HepG2 (cell line): ENCODE data around the gene DCUN1D2. TPM values are rescaled to one million over a fixed set of nuclear protein-coding genes. Genes with fewer than 3 reads are reported as not detected.

Experiments
- ATAC-seq: fragments of 200-7000 bp; cut with Tn5 transposase; 3 replicates; pipeline ENCODE4 v1.9.1; 2020; ENCODE audit warnings: mild to moderate bottlenecking, moderate library complexity
- BruUV-seq: library from RNA; stranded (reverse); fragments of 400-500 nt; replicated peaks from 2 replicates; lab custom pipeline; 2021; lab: Mats Ljungman, UMichigan
- CTCF ChIA-PET: fragments of 300-600 bp; formaldehyde crosslinking; extraction: SDS; loops from one replicate; lab custom pipeline; 2021; ENCODE audit warnings: low total read pairs, inconsistent platforms, low intra/inter-chr PET ratio; lab: Yijun Ruan, JAX
- POLR2A ChIA-PET: fragments of 350-600 bp; sonication (Branson Sonifier 250); formaldehyde crosslinking; loops from one replicate; lab custom pipeline; 2020; ENCODE audit warnings: antibody characterized with exemption, inconsistent platforms; lab: Yijun Ruan, JAX
- DNase-seq: peaks from one replicate; pipeline ENCODE4 v3.0.0-alpha.2; 2015; ENCODE audit warnings: low spot score
- FAIRE-seq: peaks from 3 replicates; lab custom pipeline; 2011; peaks lifted over from hg19 to GRCh38; lab: Jason Lieb, UNC
- H2AFZ ChIP-seq: one replicate; pipeline ENCODE4 v1.6.1; 2011; ENCODE audit warnings: low read length, inconsistent platforms
- H3K27ac ChIP-seq: fragments of 300-600 bp; 3 replicates; pipeline ENCODE4 v1.8.0; 2011; ENCODE audit warnings: mixed run types, mild to moderate bottlenecking, mixed read lengths, low read length, inconsistent platforms; ENCODE audit not compliant: insufficient read depth; ENCODE audit errors: extremely low read length
- H3K27me3 ChIP-seq, 2 experiments: fragments of 200-600 bp in 1 of 2; 2 replicates in 1 of 2; 3 replicates in 1 of 2; pipeline versions ENCODE4 v1.6.0 to v1.8.0; 2011; ENCODE audit warnings: low read length in 2 of 2, mild to moderate bottlenecking in 2 of 2, moderate library complexity in 2 of 2, inconsistent platforms in 1 of 2; ENCODE audit not compliant: insufficient read depth in 2 of 2, control insufficient read depth in 1 of 2
- H3K36me3 ChIP-seq, 2 experiments: fragments of 200-600 bp in 1 of 2; replicated peaks in 1 of 2; 2 replicates in 1 of 2; 3 replicates in 1 of 2; pipeline versions ENCODE4 v1.5.1 to v1.8.0; 2011; ENCODE audit warnings: low read length in 2 of 2, inconsistent platforms in 1 of 2; ENCODE audit not compliant: insufficient read depth in 2 of 2, control insufficient read depth in 1 of 2
- H3K4me1 ChIP-seq: 2 replicates; pipeline ENCODE4 v1.5.1; 2012; ENCODE audit warnings: low read length, inconsistent platforms; ENCODE audit not compliant: insufficient read depth
- H3K4me2 ChIP-seq: 2 replicates; pipeline ENCODE4 v1.6.0; 2011; ENCODE audit warnings: low read depth, low read length, inconsistent platforms
- H3K4me3 ChIP-seq, 3 experiments: fragments of 200-600 bp in 1 of 3; sonication (generic), shearing (Covaris generic) in 1 of 3; replicated peaks in 1 of 3; 2 replicates each; pipeline ENCODE4 v1.5.1; 2011 to 2016; ENCODE audit warnings: low read length in 3 of 3, inconsistent platforms in 2 of 3, low read depth in 2 of 3, mild to moderate bottlenecking in 2 of 3, control low read depth in 1 of 3, mixed read lengths in 1 of 3; ENCODE audit not compliant: insufficient read depth in 1 of 3
- H3K79me2 ChIP-seq: one replicate; pipeline ENCODE4 v1.6.1; 2011; ENCODE audit warnings: low read length, inconsistent platforms; ENCODE audit not compliant: insufficient read depth
- H3K9ac ChIP-seq: 2 replicates; pipeline ENCODE4 v1.6.0; 2011; ENCODE audit warnings: mild to moderate bottlenecking, low read depth, low read length, inconsistent platforms; ENCODE audit not compliant: insufficient read depth
- H3K9me3 ChIP-seq: 2 replicates; pipeline ENCODE4 v1.5.1; 2012; ENCODE audit warnings: mild to moderate bottlenecking, low read length
- H4K20me1 ChIP-seq: 2 replicates; pipeline ENCODE4 v1.6.0; 2011; ENCODE audit warnings: inconsistent platforms, mild to moderate bottlenecking, low read length, moderate library complexity; ENCODE audit not compliant: insufficient read depth
- HDAC1 ChIP-seq: sonication (generic); formaldehyde crosslinking; IDR thresholded peaks from 2 replicates; pipeline ENCODE4 v1.5.1; 2020; ENCODE audit warnings: mild to moderate bottlenecking, missing genetic modification reagents
- KAT7 ChIP-seq: IDR thresholded peaks from 2 replicates; pipeline ENCODE4 v1.6.1; 2018; ENCODE audit warnings: borderline replicate concordance, missing compliant biosample characterization
- KDM6A ChIP-seq: IDR thresholded peaks from 2 replicates; pipeline ENCODE4 v1.6.1; 2016; ENCODE audit warnings: low read depth
- NR2C2 ChIP-seq: sonication (generic); formaldehyde crosslinking; IDR thresholded peaks from 2 replicates; pipeline ENCODE4 v1.4.0; 2020; ENCODE audit warnings: missing genetic modification reagents, mild to moderate bottlenecking, moderate library complexity, borderline replicate concordance
- U2AF2 ChIP-seq: fragments of 200-400 bp; formaldehyde crosslinking; IDR thresholded peaks from 2 replicates; pipeline ENCODE4 v1.6.1; 2017; ENCODE audit warnings: low read depth, mild to moderate bottlenecking, low read length
- ZFP41 ChIP-seq: sonication (generic); formaldehyde crosslinking; IDR thresholded peaks from 2 replicates; pipeline ENCODE4 v1.4.0; 2020; ENCODE audit warnings: mild to moderate bottlenecking, missing genetic modification reagents, borderline replicate concordance
- ZNF30 ChIP-seq: sonication (generic); formaldehyde crosslinking; IDR thresholded peaks from 2 replicates; pipeline ENCODE4 v1.5.0; 2020; ENCODE audit warnings: mild to moderate bottlenecking, missing genetic modification reagents
- ZNF337 ChIP-seq: sonication (generic); formaldehyde crosslinking; IDR thresholded peaks from 2 replicates; pipeline ENCODE4 v1.5.1; 2020; ENCODE audit warnings: missing genetic modification reagents, low read depth, mild to moderate bottlenecking, borderline replicate concordance
- ZNF687 ChIP-seq: sonication (generic); formaldehyde crosslinking; IDR thresholded peaks from 2 replicates; pipeline ENCODE4 v1.5.1; 2020; ENCODE audit warnings: mild to moderate bottlenecking, missing genetic modification reagents, moderate library complexity
- ZNF879 ChIP-seq: sonication (generic); formaldehyde crosslinking; IDR thresholded peaks from 2 replicates; pipeline ENCODE4 v1.8.1; 2023; ENCODE audit warnings: missing genetic modification reagents
- WGBS: methylation state at CpG from one replicate; pipeline ENCODE4 v1.1.6; 2017; ENCODE audit warnings: low lambda C conversion rate; 5-methylcytosine and 5-hydroxymethylcytosine counted together
- in situ Hi-C: cut with HindIII; loops from 2 replicates; pipeline ENCODE4 v1.10.0; 2017; ENCODE audit warnings: low pct_unique_long_range_greater_than_20kb; ENCODE audit not compliant: extremely low pct_ligation_motif_present
- intact Hi-C: fragments of 100-400 bp; cut with micrococcal nuclease; formaldehyde crosslinking; loops from one replicate; pipeline ENCODE4 v1.10.0; 2022; ENCODE audit not compliant: unreplicated experiment
- polyA plus RNA-seq, 8 experiments: library from polyadenylated mRNA; depleted of rRNA in 3 of 8; stranded (reverse) in 7 of 8; unstranded in 1 of 8; fragments of >200 nt; fragmentation: Illumina TruSeq in 4 of 8; extraction: Trizol in 4 of 8; gene quantifications; 2 replicates each; pipeline versions ENCODE4 v1.2.1 to v1.2.3, GENCODE V29; 2011 to 2016; ENCODE audit warnings: low read depth in 4 of 8, missing spikeins in 1 of 8, mixed read lengths in 1 of 8; ENCODE audit not compliant: insufficient read depth in 1 of 8
- total RNA-seq, 5 experiments: library from RNA; depleted of rRNA; stranded (reverse); fragments of >200 nt; fragmentation: Illumina TruSeq; extraction: Trizol; gene quantifications; 2 replicates each; pipeline ENCODE4 v1.2.3, GENCODE V29; 2016; ENCODE audit warnings: low read depth in 1 of 5
- TF ChIP-seq, protein P1 (sequence below): IDR thresholded peaks from 2 replicates; pipeline ENCODE4 v1.4.0; 2020; ENCODE audit warnings: mild to moderate bottlenecking, missing genetic modification reagents

Gene DCUN1D2
- total and polyA plus RNA-seq, 2 of the 13 experiments (the other 11 are each of a cell fraction or from before 2014, with no cell fraction given) = 9.1 to 9.6 TPM

DNA sequence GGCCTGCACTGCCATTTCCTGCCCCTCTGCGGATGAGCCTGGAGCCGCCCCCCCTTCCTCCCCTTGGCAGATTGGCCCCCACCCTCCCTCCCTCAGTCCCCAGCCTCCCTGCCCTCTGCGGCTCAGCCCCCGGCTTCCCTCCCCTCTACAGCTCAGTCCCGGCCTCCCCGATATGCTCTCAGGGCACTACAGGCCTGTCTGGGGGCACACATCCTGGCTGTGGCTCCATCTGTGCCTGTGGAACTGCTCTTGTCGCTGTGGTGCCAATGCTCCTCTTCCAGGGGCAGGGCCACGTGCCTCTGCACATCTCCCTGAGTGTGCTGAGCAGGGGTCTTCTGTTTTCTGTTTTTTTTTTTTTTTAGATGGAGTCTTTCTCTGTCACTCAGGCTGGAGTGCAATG lies 76.2 kb downstream of the DCUN1D2 start:
- Histone ChIP-seq H3K27ac (no peak overlapping the region), H3K9me3 (no peaks in the 10 kb centered on the region), H3K4me3 (no peak overlapping the region), H4K20me1 (no peaks in the 10 kb centered on the region), H3K27me3 (peaks cover 17 to 71% of the 10 kb centered on the region in 2 experiments), H3K4me1 (peaks cover 18% of the 10 kb centered on the region), H3K9ac (no peak overlapping the region), H3K36me3 (no peaks in the 10 kb centered on the region), H2AFZ (no peak overlapping the region), H3K4me2 (0 out of 2 replicates have a peak overlapping the region, but pooled peaks have one; percentile 55), H3K79me2 (no peaks in the 10 kb centered on the region)
- no TSS peak for BruUV-seq
- 15% methylated on average over 8 of the region's 8 CpGs for WGBS
- ChIA-PET CTCF (no interaction called here), POLR2A (no interaction called here)
- TF ChIP-seq KDM6A (CRISPR knock-in tag) = no peak
- in situ Hi-C loops = no loop called here
- no peak for FAIRE-seq
- no peak for DNase-seq
- ATAC-seq = no peak
- intact Hi-C loops = no loop called here

DNA sequence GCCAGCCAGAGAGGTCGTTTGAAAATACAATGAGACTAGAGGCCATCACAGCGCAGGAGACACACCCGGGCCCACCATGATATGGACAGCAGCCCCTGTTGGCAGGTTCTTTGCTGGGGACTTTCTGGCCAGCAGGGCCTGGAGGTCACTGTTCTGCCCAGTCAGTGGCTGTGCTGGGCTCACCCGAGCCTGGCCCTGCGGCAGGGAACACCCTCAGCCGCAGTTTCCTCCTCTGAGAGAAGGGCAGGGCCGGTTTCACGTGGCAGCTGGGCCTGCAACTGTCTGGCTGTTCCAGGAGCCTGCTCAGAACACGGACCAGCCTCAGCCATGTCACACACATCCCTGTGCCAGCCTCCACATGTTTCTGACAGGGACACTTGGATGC lies 76.6 kb downstream of the DCUN1D2 start:
- peak; percentile 58 for ATAC-seq
- Histone ChIP-seq H3K79me2 (no peaks in the 10 kb centered on the region), H4K20me1 (no peaks in the 10 kb centered on the region), H3K36me3 (no peaks in the 10 kb centered on the region), H3K27ac (no peak overlapping the region), H3K27me3 (peaks cover 17 to 75% of the 10 kb centered on the region in 2 experiments), H3K9me3 (no peaks in the 10 kb centered on the region), H3K9ac (no peak overlapping the region), H3K4me1 (peaks cover 18% of the 10 kb centered on the region), H2AFZ (no peak overlapping the region), H3K4me3 (peak overlapping the region in 1 of 3 experiments; percentile 37; a peak in 1 of 6 replicates), H3K4me2 (peak overlapping the region; percentile 55)
- DNase-seq = no peak
- POLR2A ChIA-PET = no interaction called here
- BruUV-seq = no TSS peak
- CTCF ChIA-PET = no interaction called here
- FAIRE-seq = no peak
- 35% methylated on average over 6 of the region's 9 CpGs for WGBS
- intact Hi-C loops = no loop called here
- in situ Hi-C loops = no loop called here
- TF ChIP-seq, protein P1, sequence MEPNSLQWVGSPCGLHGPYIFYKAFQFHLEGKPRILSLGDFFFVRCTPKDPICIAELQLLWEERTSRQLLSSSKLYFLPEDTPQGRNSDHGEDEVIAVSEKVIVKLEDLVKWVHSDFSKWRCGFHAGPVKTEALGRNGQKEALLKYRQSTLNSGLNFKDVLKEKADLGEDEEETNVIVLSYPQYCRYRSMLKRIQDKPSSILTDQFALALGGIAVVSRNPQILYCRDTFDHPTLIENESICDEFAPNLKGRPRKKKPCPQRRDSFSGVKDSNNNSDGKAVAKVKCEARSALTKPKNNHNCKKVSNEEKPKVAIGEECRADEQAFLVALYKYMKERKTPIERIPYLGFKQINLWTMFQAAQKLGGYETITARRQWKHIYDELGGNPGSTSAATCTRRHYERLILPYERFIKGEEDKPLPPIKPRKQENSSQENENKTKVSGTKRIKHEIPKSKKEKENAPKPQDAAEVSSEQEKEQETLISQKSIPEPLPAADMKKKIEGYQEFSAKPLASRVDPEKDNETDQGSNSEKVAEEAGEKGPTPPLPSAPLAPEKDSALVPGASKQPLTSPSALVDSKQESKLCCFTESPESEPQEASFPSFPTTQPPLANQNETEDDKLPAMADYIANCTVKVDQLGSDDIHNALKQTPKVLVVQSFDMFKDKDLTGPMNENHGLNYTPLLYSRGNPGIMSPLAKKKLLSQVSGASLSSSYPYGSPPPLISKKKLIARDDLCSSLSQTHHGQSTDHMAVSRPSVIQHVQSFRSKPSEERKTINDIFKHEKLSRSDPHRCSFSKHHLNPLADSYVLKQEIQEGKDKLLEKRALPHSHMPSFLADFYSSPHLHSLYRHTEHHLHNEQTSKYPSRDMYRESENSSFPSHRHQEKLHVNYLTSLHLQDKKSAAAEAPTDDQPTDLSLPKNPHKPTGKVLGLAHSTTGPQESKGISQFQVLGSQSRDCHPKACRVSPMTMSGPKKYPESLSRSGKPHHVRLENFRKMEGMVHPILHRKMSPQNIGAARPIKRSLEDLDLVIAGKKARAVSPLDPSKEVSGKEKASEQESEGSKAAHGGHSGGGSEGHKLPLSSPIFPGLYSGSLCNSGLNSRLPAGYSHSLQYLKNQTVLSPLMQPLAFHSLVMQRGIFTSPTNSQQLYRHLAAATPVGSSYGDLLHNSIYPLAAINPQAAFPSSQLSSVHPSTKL (CRISPR knock-in tag) = no peak
- TF ChIP-seq ZNF879 (CRISPR knock-in tag) (no peak), ZFP41 (CRISPR knock-in tag) (no peak), HDAC1 (CRISPR knock-in tag) (no peak), ZNF30 (no peak), ZNF337 (no peak), KAT7 (CRISPR knock-in tag) (no peak), ZNF687 (CRISPR knock-in tag) (0 out of 2 replicates have a peak, but pooled peaks have one; percentile 30), U2AF2 (no peak), NR2C2 (CRISPR knock-in tag) (no peak)
